Measurements from ENCODE around the gene FGF12. TPM values are rescaled to one million over a fixed set of nuclear protein-coding genes. Genes with fewer than 3 reads are reported as not detected.

FGF12 gene
- polyA plus RNA-seq, 2 of the 4 experiments (the other 2 are of a cell fraction): 0.63 to 1.1 TPM

- TF ChIP-seq ELK1 (IDR thresholded peaks at IDR 0.05; ENCODE audit: low read depth, low read length) (no peak), EHMT2 (IDR thresholded peaks at IDR 0.05; ENCODE audit: low read depth) (no peak), ESRRA (IDR thresholded peaks at IDR 0.05; ENCODE audit: borderline replicate concordance, low read length) (no peak), RAD21 (conservative IDR thresholded peaks at IDR 0.05 in 1 of 2, IDR thresholded peaks at IDR 0.05 in 1 of 2) (no peak), HOXB5 (CRISPR knock-in tag; IDR thresholded peaks at IDR 0.05) (no peak), MAFK (IDR thresholded peaks at IDR 0.05; ENCODE audit: partially characterized antibody) (no peak), EP300 (IDR thresholded peaks at IDR 0.05) (no peak), CBX8 (IDR thresholded peaks at IDR 0.05) (no peak), FOSB (CRISPR knock-in tag; IDR thresholded peaks at IDR 0.05) (no peak)
- TF ChIP-seq, protein P1, sequence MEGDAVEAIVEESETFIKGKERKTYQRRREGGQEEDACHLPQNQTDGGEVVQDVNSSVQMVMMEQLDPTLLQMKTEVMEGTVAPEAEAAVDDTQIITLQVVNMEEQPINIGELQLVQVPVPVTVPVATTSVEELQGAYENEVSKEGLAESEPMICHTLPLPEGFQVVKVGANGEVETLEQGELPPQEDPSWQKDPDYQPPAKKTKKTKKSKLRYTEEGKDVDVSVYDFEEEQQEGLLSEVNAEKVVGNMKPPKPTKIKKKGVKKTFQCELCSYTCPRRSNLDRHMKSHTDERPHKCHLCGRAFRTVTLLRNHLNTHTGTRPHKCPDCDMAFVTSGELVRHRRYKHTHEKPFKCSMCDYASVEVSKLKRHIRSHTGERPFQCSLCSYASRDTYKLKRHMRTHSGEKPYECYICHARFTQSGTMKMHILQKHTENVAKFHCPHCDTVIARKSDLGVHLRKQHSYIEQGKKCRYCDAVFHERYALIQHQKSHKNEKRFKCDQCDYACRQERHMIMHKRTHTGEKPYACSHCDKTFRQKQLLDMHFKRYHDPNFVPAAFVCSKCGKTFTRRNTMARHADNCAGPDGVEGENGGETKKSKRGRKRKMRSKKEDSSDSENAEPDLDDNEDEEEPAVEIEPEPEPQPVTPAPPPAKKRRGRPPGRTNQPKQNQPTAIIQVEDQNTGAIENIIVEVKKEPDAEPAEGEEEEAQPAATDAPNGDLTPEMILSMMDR (IDR thresholded peaks at IDR 0.05): no peak
Measured at GRCh38 chr3:192550356-192550755, 177.0 kb downstream of the FGF12 start (continued).

- TF ChIP-seq, protein P2, sequence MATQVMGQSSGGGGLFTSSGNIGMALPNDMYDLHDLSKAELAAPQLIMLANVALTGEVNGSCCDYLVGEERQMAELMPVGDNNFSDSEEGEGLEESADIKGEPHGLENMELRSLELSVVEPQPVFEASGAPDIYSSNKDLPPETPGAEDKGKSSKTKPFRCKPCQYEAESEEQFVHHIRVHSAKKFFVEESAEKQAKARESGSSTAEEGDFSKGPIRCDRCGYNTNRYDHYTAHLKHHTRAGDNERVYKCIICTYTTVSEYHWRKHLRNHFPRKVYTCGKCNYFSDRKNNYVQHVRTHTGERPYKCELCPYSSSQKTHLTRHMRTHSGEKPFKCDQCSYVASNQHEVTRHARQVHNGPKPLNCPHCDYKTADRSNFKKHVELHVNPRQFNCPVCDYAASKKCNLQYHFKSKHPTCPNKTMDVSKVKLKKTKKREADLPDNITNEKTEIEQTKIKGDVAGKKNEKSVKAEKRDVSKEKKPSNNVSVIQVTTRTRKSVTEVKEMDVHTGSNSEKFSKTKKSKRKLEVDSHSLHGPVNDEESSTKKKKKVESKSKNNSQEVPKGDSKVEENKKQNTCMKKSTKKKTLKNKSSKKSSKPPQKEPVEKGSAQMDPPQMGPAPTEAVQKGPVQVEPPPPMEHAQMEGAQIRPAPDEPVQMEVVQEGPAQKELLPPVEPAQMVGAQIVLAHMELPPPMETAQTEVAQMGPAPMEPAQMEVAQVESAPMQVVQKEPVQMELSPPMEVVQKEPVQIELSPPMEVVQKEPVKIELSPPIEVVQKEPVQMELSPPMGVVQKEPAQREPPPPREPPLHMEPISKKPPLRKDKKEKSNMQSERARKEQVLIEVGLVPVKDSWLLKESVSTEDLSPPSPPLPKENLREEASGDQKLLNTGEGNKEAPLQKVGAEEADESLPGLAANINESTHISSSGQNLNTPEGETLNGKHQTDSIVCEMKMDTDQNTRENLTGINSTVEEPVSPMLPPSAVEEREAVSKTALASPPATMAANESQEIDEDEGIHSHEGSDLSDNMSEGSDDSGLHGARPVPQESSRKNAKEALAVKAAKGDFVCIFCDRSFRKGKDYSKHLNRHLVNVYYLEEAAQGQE (IDR thresholded peaks at IDR 0.05): no peak
- TF ChIP-seq CHD2 (IDR thresholded peaks at IDR 0.05; ENCODE audit: low read length, partially characterized antibody) (no peak), CBX8 (IDR thresholded peaks at IDR 0.05) (no peak), ATOH8 (CRISPR knock-in tag; IDR thresholded peaks at IDR 0.05; ENCODE audit: low read depth) (no peak), JUN (IDR thresholded peaks at IDR 0.05) (no peak), HOXB13 (CRISPR knock-in tag; IDR thresholded peaks at IDR 0.05; ENCODE audit: low read depth) (no peak)
- TF ChIP-seq, protein P3, sequence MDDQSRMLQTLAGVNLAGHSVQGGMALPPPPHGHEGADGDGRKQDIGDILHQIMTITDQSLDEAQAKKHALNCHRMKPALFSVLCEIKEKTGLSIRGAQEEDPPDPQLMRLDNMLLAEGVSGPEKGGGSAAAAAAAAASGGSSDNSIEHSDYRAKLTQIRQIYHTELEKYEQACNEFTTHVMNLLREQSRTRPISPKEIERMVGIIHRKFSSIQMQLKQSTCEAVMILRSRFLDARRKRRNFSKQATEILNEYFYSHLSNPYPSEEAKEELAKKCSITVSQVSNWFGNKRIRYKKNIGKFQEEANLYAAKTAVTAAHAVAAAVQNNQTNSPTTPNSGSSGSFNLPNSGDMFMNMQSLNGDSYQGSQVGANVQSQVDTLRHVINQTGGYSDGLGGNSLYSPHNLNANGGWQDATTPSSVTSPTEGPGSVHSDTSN (IDR thresholded peaks at IDR 0.05): no peak
- FAIRE-seq (no peak), ATAC-seq (no peak), DNase-seq (ENCODE audit: low read depth in 1 of 2, low spot score in 1 of 2) (no peak)
- Histone ChIP-seq H3K4me2 (no peak overlapping the region), H3K4me3 (no peak overlapping the region), H3K27ac (no peak overlapping the region), H3K9me3 (no peaks in the 10 kb centered on the region), H3K4me1 (no peaks in the 10 kb centered on the region)
- POLR2A ChIA-PET: no interaction called here
- WGBS (ENCODE audit: missing lambda C conversion rate): 0% methylated on average over 5 of the region's 5 CpGs
- CTCF ChIA-PET: interaction anchor here (2.1 kb wide), 1 partner anchor 101 kb away, joined by 8 read pairs; no protein-coding TSS in a partner anchor
Measured at GRCh38 chr3:192545333-192545732, 182.0 kb downstream of the FGF12 start.

Data from A549 (cell line).